Activated CD8-positive, alpha-beta memory T cell treated with anti-CD3 and anti-CD28 coated beads for 36 hours (primary cell): ENCODE measurements around the gene PDIA5. TPM values are rescaled to one million over a fixed set of nuclear protein-coding genes. Genes with fewer than 3 reads are reported as not detected.

Experiments
- CTCF ChIA-PET: fragments of 350-600 bp; sonication (Branson Sonifier 250); formaldehyde crosslinking; loops from one replicate; lab custom pipeline; 2021; ENCODE audit warnings: antibody characterized with exemption; lab: Charles Lee
- POLR2A ChIA-PET: fragments of 350-600 bp; sonication (Branson Sonifier 250); formaldehyde crosslinking; loops from one replicate; lab custom pipeline; 2021; ENCODE audit warnings: antibody characterized with exemption; lab: Charles Lee
- total RNA-seq, 2 experiments: library from RNA; stranded (reverse); gene quantifications; one replicate each; pipeline ENCODE4 v1.2.3, GENCODE V29; 2021

PDIA5 gene
- total RNA-seq, 2 experiments from 2014 or later, result 19.7 to 23.8 TPM

DNA sequence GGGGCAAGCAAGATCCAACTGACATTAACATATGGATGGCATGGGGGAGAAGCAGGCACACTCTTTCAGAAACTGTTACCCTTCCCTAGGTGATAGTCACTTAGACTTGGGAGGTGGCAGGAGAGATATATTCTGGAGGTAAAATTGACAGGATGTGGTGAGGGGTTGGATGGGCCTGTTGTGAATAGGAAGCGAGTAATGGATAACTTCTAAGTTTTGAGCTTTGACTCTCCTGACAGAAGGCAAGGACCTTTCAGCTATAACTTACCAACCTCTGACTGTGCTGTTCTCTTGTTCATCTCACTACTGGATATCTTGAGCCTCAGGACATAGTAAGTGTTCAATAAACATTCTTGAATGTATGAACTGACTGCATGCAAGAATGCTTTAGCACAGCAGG is 1.9 kb upstream of the PDIA5 start:
- ChIA-PET CTCF (no interaction called here), POLR2A (no interaction called here)

DNA sequence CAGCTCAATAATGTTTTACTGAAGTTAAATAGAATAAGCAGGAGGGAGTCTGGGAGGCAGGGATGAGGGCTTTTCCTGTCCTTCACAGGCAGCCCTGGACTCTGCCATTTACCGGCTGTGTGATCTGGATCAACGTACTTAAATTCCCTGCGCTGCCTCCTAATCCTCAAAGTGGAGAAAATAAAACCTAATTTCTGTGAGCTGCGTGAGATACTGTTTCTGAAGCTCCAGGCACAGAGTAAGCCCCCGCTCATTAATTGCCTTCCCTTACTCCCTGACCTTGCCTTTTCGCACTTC is 278 bp upstream of the PDIA5 start:
- ChIA-PET CTCF (no interaction called here), POLR2A (no interaction called here)

DNA sequence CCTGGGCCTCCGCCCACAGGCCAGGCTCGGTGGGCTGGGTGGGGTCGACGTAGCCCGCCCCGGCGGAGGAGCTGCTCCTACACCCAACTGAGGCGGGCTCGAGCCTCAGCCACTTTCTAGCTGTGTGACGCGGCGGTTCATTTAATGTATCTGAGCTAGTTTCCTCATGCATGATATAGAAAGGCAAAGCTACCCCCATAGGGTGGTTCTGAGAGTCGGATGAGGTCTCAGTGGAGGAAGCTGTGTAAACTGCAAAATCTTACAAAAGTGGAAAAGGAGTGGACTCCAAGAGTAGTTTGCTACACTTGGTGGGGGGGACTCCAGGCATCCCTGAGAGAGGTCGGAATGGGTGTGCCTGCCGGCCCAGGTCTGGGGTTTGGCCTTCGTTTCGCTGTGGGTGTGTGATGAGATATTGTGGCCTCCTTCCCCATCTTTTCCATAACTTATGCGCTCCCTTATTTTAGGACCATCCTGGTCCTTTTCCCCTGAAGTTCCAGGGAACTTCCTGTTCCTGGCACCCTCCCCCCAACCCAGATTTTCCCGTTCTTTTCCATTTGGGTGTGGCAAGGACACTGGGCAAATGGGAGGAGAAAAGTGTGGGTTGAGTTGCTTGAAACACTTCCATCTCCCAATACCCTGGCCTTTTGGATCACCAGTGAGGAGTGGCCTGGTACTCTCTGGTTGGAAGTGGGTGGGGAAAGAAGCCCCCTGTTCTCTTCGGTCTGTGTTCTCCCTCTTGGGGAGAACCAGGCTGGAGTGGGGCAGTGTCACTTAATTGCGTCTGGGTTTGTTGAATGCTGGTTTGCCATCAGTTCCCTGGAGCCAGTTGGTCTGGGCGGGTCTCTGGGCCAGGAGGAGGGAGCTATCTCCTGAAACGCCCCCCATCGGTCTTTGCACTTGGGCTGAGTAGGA is 1.1 kb downstream of the PDIA5 start:
- CTCF ChIA-PET, result interaction anchor here (1.0 to 1.2 kb wide), 2 partner anchors 41 to 161 kb away, joined by 3 read pairs; partner anchors contain the start of gene SEMA5B

DNA sequence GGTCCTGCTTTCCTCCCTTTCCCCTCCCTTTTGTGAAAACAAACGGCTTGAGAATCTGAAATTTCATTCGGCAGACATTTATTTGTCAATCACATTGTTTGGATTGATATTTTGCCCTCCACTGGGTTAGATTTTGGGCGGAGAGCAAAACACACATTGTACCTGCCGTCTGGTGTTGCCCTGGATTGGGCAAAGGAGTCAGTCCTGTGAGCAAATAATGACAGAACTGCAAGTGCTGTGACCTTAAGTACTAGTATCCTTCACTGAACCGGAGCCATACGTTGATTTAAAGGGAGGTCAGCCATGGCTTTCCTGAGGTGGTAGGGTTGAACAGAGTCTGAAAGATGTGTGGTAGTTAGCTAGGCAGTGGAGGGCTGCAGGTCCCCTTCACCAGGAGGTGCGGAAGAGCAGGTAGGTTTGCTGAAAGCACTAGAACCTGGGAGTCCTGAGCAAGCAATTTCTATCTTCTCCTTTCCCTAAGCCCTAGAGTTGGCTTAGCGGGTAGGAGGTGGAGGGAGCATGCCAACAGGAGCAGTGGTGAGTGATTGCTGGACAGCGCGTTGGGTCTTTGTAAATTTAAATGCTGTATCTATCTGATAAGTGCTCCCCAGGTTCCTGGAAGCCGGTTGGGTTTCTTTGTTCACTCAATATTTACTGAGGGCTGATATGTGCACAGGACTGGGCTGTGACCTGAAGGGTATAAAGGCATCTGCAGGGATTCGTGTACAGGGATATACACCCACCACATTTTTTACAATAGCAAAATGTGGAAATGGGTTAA is 2.0 kb downstream of the PDIA5 start:
- POLR2A ChIA-PET, result no interaction called here
- CTCF ChIA-PET, result no interaction called here

More for the DNA sequence above, 1.1 kb downstream of the PDIA5 start:
- POLR2A ChIA-PET, result interaction anchor here (0.6 to 1.0 kb wide), 4 partner anchors 36 to 469 kb away, joined by 3 to 5 read pairs (median 4); partner anchors contain the start of genes SEC22A and SEMA5B

DNA sequence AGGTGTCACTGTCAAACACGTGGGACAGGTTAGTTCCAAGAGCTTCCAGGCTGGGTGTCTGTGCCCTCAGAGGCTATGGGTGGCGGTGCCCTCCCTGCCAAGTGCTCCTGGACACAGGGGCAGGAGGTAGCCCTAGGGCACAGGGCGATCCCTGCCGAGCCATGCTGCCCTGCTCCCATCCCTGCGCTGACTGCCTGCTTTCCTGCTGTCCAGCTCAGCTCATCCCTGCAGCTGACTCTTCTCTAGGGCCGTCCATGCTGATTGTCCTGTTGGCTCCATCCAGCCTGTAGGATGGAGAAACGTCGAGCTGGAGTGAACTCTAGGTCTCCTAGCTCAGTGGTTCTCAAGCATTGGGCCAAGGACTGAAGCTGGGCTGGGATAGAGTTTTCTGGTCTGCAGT is 3.7 kb downstream of the PDIA5 start:
- ChIA-PET CTCF (no interaction called here), POLR2A (no interaction called here)

DNA sequence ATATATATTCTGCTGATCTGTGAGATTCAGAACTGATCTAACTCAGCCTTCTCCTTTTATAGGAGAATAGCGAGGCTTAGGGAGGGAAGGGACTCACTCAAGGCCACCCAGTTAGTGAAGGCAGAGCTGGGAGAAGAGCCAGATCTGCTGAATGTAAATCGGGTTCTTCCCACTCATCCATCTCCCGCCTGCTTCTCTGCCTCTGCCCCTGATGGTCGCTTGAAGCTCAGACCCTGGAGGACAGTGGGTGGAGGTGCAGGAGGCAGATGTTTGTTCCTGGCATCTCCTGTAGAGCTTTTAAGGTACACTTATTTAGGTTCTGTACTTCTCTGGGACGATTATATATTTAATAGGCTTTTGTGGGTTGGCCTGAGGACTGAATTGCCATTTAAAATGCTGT is 4.3 kb downstream of the PDIA5 start:
- CTCF ChIA-PET, result no interaction called here
- POLR2A ChIA-PET, result no interaction called here

DNA sequence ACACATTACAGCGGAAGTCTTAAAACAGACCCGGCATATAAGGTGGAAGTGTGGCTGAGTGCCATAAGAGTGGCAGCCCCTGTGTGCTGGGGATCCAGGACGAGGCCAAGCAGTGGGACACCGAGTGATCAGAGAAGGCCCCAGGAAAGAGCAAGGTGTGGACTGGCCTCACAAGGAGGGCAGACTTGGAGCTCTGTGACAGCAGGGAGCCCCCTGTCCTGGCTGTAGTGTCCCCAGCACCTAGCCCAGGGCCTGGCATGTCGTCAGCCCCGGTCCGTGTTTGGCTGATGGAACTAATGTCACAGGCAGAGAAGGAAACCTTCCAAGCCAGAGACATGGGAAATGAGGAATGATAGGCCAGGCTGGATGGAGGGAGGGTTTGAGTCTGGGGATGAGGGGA is 4.8 kb downstream of the PDIA5 start:
- POLR2A ChIA-PET, result no interaction called here
- CTCF ChIA-PET, result no interaction called here

DNA sequence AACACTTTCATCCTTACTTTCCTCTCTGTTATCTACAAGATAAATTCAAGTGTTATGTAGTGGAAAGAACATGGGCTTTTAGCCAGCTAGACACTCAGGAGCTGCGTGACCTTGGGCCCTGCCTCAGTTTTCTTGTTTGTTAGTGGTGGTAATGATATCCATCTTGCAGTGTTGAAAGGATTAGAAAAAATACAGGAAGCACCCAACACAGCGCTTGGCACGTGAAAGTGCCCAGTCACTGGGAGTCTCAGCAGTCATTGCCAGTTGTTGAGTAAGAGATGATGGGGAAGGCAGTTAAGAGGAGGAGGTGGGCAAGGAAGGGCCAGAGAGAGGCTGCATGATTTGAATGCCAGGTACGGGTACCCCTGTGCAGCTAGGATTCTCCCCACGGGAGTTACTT is 5.3 kb downstream of the PDIA5 start:
- CTCF ChIA-PET, result no interaction called here
- POLR2A ChIA-PET, result no interaction called here

DNA sequence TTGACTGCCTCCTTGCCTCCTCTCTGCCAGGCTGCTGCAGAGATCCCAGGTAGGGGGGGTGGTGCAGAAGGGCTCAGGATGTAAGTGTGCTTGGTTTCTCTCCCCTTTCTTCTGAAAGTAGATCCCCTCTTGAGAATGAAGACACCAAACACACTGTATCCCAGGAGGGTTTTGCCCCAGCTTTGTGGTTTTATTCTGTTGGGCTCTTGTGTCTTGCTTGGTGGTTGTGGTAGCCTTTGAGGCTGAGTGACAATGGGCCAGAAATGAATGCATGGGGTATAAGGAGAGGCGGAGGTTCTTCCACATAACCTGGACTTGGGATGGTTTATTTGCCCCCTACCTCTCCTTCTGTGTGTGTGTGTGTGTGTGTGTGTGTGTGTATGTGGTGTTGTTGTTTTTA is 5.7 kb downstream of the PDIA5 start:
- ChIA-PET POLR2A (no interaction called here), CTCF (no interaction called here)

DNA sequence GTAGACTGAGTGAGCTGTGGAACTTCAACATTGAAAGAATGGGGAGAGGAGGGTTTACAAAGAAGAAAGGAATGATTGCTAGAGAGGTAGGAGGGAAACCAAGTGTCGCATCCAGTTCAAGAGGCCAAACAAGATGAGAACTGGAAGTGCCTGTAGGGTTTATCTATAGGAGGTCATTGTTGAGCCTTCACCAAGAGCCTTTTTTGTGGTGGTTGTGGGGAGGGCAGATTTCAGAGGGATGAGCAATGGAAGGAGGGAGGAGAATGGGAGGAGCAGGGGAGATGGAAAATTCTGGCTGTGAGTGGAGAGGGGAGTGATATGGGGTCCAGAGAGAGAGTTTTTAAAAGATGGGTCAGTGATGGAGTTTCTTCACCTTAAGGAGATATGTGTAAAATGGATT is 8.5 kb downstream of the PDIA5 start:
- CTCF ChIA-PET, result no interaction called here

DNA sequence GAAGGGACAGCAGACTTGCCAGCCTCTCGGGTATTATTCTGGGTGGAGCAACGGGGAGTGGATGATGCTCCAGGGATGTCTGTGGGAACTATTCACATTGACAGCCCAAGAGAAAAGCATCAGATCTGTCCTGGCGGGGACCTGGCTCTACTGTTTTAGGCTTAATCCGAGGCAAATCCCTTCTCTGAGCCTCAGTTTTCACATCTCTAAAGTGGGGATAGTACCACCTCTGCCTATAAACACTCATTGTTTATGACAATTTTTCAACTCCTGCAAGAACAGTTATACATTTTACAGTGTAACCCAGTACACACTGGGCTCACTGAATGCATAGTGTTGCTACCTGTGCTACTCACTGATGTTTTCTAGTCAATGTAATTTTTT is 9.3 kb downstream of the PDIA5 start:
- POLR2A ChIA-PET, result no interaction called here
- CTCF ChIA-PET, result no interaction called here

More for the DNA sequence above, 8.5 kb downstream of the PDIA5 start:
- POLR2A ChIA-PET, result no interaction called here

DNA sequence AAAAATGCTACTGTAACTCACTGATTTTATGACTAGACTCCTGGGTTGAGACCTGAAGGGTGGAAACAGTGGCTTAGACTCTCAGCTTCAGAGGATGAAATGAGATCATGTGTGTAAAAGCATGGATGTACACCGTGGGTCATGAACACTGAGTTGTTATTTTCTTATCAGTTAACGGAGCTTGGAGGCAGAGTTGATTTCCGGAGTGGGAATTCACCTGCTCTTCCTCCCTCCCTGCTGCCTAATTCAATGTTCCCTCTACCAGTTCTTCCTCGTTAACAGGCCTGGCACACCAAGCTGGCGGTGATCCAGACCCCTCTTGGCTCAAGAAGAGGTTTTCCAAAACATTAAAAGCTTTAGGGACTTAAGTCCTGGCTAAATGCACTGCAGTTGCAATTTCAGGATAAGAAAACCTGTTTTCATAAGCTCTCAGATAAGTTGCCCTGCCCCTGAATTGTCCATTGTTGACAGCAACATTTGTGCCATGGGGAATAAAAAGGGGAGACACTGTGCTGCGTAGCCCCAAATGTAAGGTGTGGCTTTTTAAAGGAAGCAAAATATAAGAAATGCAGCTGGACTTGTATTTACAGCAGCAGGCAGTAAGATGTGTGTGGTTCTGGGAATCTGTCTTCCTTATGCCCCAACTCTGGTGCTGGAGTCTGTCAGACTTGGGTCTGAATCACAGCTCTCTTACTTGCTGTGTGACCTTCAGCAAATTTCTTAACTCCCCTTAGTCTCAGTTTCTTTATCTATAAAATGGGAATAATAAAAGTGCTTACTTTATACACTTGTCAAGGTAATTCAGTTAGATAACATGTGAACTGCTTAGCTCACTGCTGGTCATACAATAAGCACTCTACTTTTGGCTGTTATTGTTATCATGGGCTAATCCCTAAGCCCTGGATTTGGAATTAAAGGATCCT is 9.9 kb downstream of the PDIA5 start:
- ChIA-PET CTCF (no interaction called here), POLR2A (no interaction called here)

DNA sequence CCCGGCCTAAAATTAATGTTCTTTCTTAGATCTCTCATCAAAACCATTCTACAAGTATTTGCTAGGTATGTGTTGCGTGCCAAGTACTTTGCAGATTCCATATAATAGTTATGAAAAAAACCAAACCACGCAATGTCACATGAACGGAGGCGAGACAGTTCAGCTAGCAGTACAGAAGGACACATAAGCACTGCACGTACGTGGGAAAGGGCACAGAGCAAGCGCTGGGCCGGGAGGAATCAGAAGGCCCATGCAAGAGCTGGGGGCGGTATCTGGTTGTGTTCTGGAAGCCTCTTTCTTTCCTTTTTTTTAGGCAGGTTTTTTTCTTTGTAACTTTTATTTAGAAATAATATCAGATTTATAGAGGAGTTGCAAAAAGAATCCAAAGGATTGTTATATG is 11.3 kb downstream of the PDIA5 start:
- ChIA-PET POLR2A (no interaction called here), CTCF (no interaction called here)

DNA sequence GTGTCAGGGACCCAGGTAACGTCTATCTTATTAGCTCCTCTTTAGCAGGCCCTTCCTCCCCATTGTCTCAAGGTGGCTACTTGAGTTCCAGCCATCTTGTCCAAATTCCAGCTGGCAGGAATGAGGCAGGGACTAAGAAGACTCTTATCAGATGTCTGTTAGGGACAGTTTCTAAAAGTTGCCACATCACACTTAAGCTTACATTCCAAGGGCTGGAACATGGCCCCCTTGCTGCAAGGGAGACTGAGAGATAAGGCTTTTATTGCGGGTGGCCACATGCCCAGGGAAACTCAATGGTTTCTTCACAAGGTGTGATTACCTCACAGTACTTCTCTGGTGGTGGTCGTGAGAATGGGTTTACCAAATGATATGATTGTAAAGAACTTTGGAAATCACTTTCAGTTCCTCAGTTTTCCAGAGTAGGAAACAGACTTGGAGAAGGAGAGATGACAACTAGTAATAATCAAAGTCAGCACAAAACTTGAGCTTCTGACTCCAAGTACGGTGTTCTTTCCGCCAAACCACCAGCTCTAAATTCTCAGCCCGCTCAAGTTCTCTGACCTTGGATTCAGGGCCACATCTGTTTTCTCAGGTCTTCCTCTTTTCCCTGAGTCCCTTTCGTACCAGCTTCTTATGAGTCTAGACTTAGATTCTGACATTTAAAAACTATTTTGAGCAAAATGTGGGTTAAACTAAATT is 14.2 kb downstream of the PDIA5 start:
- ChIA-PET CTCF (no interaction called here), POLR2A (no interaction called here)

DNA sequence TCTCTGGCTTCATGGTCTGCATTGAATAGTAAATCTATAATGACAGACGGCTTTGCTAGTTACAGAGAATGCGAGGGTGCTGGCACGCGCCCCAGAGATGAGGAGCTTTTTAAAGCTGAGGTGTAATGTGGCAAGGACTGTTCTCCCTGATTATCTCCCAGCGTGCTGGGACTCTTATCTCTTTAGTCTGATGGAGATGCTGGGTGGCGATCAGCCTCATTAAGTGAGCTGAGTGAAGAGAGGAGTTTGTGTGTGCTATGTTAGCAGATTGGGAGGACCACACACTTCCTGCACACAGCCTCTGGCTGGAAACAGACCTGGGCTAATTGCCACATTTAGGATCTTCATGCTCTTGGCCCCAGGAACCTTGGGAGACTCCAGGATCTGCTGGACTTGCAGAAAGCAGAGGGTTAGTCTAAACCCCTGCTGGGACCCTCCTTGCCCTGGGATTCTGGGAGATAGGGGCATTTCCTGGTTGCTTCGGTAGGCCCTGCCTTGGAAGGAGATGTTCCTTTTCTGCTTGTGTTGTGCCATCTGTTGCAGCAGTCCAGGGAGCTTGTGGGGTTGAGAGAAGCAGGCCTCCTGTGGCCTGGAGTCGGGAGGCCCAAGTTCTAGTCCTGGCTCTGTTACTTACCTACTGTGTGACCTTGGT is 15.0 kb downstream of the PDIA5 start:
- ChIA-PET POLR2A (no interaction called here), CTCF (no interaction called here)

DNA sequence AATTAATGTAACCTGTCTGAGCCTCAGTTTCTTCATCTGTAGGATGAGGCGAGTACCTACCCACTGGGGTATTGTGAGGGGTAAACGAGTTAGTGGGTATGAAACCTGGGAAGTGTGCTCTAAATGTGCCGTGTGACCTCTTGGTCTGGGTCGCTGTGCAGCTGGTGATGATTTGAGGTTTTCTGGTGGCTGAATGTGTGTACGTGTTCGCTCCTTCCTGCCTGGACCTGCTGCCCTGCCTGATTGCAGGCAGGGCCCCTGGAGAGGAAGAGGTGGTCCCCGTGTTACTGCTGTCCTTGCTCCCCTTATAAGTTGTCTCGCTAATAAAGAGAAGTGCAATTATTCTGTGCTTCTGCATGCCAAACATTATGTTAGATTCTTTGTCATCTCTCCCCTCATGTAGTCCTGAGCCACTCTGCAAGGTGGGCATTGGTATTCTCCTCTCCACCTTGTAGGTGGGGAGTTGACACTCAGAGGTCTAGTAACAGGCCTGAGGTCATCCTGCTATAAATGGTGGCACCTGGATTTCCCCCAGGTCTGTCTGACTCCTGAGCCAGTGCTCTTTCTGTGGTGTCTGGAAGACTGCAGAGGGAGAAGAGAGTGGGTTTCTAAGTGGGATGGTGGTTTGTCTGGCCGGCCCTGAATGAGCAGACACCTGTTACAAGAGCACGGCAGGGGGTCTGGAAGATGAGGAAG is 15.7 kb downstream of the PDIA5 start:
- ChIA-PET POLR2A (no interaction called here), CTCF (no interaction called here)

DNA sequence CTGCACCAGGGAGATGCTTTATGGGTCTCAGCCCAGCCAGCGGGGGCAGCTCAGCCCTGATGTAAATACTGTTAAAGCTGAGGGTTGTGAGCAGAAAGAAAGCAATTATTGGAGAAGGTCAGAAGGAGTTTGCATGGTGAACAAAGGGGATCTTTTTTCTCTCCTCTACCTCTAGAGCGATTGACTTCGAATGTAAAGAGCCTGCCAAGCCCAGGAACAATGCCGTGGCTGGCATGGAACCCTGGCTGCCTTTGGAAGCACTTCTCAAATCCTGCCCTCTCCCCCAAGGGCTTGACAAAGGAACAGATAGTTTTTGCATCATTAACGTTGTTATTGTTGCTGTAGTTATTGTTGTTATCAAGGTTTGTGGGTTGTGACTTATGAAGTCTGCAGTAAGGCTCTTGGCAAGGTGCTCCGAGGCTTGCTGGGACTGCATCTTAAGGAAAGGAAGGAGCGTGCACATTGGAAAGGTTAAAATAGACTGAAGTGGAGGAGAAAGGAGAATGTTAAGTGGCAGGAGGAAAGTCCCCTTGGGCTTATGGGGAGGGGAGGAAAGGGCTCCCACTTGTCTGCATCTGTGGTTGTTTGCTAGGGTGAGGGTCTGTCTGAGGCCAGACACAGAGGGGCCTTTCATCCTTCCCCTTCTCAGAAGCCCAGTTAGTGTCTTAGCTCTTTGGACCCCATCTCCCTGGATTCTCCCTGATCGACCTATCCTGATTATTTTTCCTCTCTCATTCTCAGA is 16.7 kb downstream of the PDIA5 start:
- POLR2A ChIA-PET, result no interaction called here
- CTCF ChIA-PET, result no interaction called here

DNA sequence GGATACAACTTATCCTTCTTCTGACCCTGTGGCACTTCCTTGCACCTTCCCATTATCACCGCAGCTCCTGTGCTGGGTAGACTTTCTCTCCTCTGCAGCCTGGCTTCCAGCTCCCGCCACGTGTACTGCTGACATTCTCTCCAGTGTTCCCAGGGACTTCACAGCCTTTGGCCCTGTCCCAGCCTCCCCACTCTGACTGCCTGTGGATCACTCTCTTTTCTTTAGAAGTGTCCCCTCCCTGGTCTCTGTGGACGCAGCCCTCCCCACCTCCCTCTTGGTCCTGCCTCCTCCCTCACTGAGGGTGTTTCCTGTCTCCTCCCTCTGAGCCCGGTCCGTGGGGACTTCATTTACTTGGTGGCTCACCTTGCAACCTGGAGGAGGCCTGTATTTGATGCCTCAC is 17.4 kb downstream of the PDIA5 start:
- POLR2A ChIA-PET, result no interaction called here

More for the DNA sequence above, 17.4 kb downstream of the PDIA5 start:
- CTCF ChIA-PET, result no interaction called here
